Chondrocyte (in vitro differentiated cells): ENCODE data around the gene PDK4. TPM values are rescaled to one million over a fixed set of nuclear protein-coding genes. Genes with fewer than 3 reads are reported as not detected.
A peak's percentile ranks its signal among the peaks of the same experiment; 100 is the strongest.

Experiments
- DNase-seq: peaks from one replicate; pipeline ENCODE4 v3.0.0; 2021; ENCODE audit warnings: mixed read lengths, low spot score
- H3K27ac Mint-ChIP-seq: one replicate; pipeline ENCODE4 v1.8.0; 2021; ENCODE audit warnings: mild to moderate bottlenecking, moderate library complexity, mixed read lengths; ENCODE audit not compliant: unreplicated experiment
- H3K27me3 Mint-ChIP-seq: 2 replicates; pipeline ENCODE4 v1.8.0; 2021; ENCODE audit warnings: low read depth, mixed read lengths
- H3K36me3 Mint-ChIP-seq: 2 replicates; pipeline ENCODE4 v1.8.0; 2021; ENCODE audit warnings: low read depth, mixed read lengths
- H3K4me1 Mint-ChIP-seq: 2 replicates; pipeline ENCODE4 v1.8.0; 2021; ENCODE audit warnings: low read depth, mild to moderate bottlenecking, mixed read lengths
- H3K4me3 Mint-ChIP-seq: one replicate; pipeline ENCODE4 v1.8.0; 2021; ENCODE audit warnings: mild to moderate bottlenecking, moderate library complexity, mixed read lengths; ENCODE audit not compliant: unreplicated experiment
- H3K9me3 Mint-ChIP-seq: 2 replicates; pipeline ENCODE4 v1.8.0; 2021; ENCODE audit warnings: low read depth, mixed read lengths
- CTCF ChIP-seq: fragments of 200-600 bp; sonication (generic); IDR thresholded peaks from 2 replicates; pipeline ENCODE4 v1.5.0; 2021; ENCODE audit warnings: antibody characterized with exemption, mild to moderate bottlenecking, moderate library complexity
- total RNA-seq: library from RNA; stranded (reverse); gene quantifications from 3 replicates; pipeline ENCODE4 v1.2.1, GENCODE V29; 2021

PDK4 gene
- total RNA-seq, 1 donor from 2014 or later: 7.3 TPM

- TF ChIP-seq CTCF: no peak
- H3K9me3 Mint-ChIP-seq: peaks cover 4% of the 10 kb centered on the region
- no peak overlapping the region for H3K4me3 Mint-ChIP-seq
- no peaks in the 10 kb centered on the region for H3K27me3 Mint-ChIP-seq
- H3K27ac Mint-ChIP-seq: no peak overlapping the region
- H3K36me3 Mint-ChIP-seq: no peaks in the 10 kb centered on the region
- peaks cover 14% of the 10 kb centered on the region for H3K4me1 Mint-ChIP-seq
- no peak for DNase-seq
Measured at GRCh38 chr7:95602421-95602820, 6.1 kb upstream of the PDK4 start.

- peaks cover 21% of the 10 kb centered on the region for H3K4me1 Mint-ChIP-seq
- H3K9me3 Mint-ChIP-seq: peaks cover 3% of the 10 kb centered on the region
- H3K27me3 Mint-ChIP-seq: no peaks in the 10 kb centered on the region
- no peak overlapping the region for H3K27ac Mint-ChIP-seq
- no peaks in the 10 kb centered on the region for H3K36me3 Mint-ChIP-seq
- DNase-seq: no peak
- no peak for TF ChIP-seq CTCF
- no peak overlapping the region for H3K4me3 Mint-ChIP-seq
Measured at GRCh38 chr7:95601316-95601715, 5.0 kb upstream of the PDK4 start.

- Mint-ChIP-seq H3K4me3 (no peak overlapping the region), H3K27me3 (no peaks in the 10 kb centered on the region)
Measured at GRCh38 chr7:95599069-95599468, 2.8 kb upstream of the PDK4 start.

GRCh38 chr7:95598511-95598910, 2.2 kb upstream of the PDK4 start:
- no peaks in the 10 kb centered on the region for H3K27me3 Mint-ChIP-seq

More at GRCh38 chr7:95599069-95599468, 2.8 kb upstream of the PDK4 start:
- no peaks in the 10 kb centered on the region for H3K9me3 Mint-ChIP-seq
- TF ChIP-seq CTCF: no peak
- no peak overlapping the region for H3K27ac Mint-ChIP-seq
- DNase-seq: no peak
- H3K36me3 Mint-ChIP-seq: no peaks in the 10 kb centered on the region
- H3K4me1 Mint-ChIP-seq: peaks cover 30% of the 10 kb centered on the region

GRCh38 chr7:95595746-95596197, 544 bp downstream of the PDK4 start:
- Mint-ChIP-seq H3K27me3 (no peaks in the 10 kb centered on the region), H3K4me1 (peaks cover 33% of the 10 kb centered on the region), H3K9me3 (no peaks in the 10 kb centered on the region), H3K27ac (peak overlapping the region; percentile 98), H3K36me3 (no peaks in the 10 kb centered on the region), H3K4me3 (peak overlapping the region; percentile 97)
- TF ChIP-seq CTCF: no peak
- no peak for DNase-seq

More at GRCh38 chr7:95598511-95598910, 2.2 kb upstream of the PDK4 start:
- Mint-ChIP-seq H3K9me3 (no peaks in the 10 kb centered on the region), H3K4me3 (no peak overlapping the region), H3K4me1 (peaks cover 30% of the 10 kb centered on the region), H3K27ac (peak overlapping the region; percentile 75), H3K36me3 (no peaks in the 10 kb centered on the region)
- no peak for DNase-seq
- TF ChIP-seq CTCF: no peak
